Esophagus squamous epithelium (tissue), 5 donors: ENCODE measurements around the gene SNX19. TPM values are rescaled to one million over a fixed set of nuclear protein-coding genes. Genes with fewer than 3 reads are reported as not detected.
A peak's percentile ranks its signal among the peaks of the same experiment; 100 is the strongest.

Experiments
- DNase-seq: peaks from one replicate; lab custom pipeline; 2025; lab: John Stamatoyannopoulos, UW
- H3K27ac ChIP-seq, 4 donors: fragments of 200-600 bp; sonication (generic); one replicate each; pipeline ENCODE4 v1.5.1; 2016 to 2019; ENCODE audit warnings: mild to moderate bottlenecking in 1 of 4
- H3K27me3 ChIP-seq, 4 donors: fragments of 200-600 bp; sonication (generic); 1 replicate in 3 of 4; 2 replicates in 1 of 4; pipeline versions ENCODE4 v1.5.1 to v1.6.0; 2017 to 2021; ENCODE audit warnings: antibody characterized with exemption in 1 of 4
- H3K36me3 ChIP-seq, 3 donors: fragments of 200-600 bp; sonication (generic); one replicate each; pipeline ENCODE4 v1.5.1; 2016 to 2019
- H3K4me1 ChIP-seq, 3 donors: fragments of 200-600 bp; sonication (generic); one replicate each; pipeline ENCODE4 v1.5.1; 2017 to 2019
- H3K4me3 ChIP-seq, 4 donors: fragments of 200-600 bp; sonication (generic); 1 replicate in 3 of 4; 2 replicates in 1 of 4; pipeline ENCODE4 v1.5.1; 2016 to 2019; ENCODE audit warnings: mild to moderate bottlenecking in 2 of 4, moderate library complexity in 1 of 4
- H3K9me3 ChIP-seq, 3 donors: fragments of 200-600 bp; sonication (generic); one replicate each; pipeline ENCODE4 v1.5.1; 2016 to 2019
- CTCF ChIP-seq, 6 experiments: fragments of 450-650 bp in 4 of 6; fragments of 200-600 bp in 2 of 6; sonication (generic) in 2 of 6; IDR thresholded peaks; one replicate each; pipeline ENCODE4 v1.5.1; 2016 to 2019; ENCODE audit warnings: antibody characterized with exemption in 6 of 6, mild to moderate bottlenecking in 4 of 6, moderate library complexity in 4 of 6
- POLR2A ChIP-seq, 4 donors: fragments of 450-650 bp; IDR thresholded peaks; one replicate each; pipeline ENCODE4 v1.6.1; 2017; ENCODE audit warnings: antibody characterized with exemption in 4 of 4, mild to moderate bottlenecking in 4 of 4, moderate library complexity in 3 of 4
- WGBS, 2 donors: methylation state at CpG; one replicate each; pipeline ENCODE4 v1.1.5; 2018; 5-methylcytosine and 5-hydroxymethylcytosine counted together
- intact Hi-C: fragments of 100-400 bp; cut with DNase I; formaldehyde crosslinking; loops from one replicate; pipeline ENCODE4 v1.15.0; 2022
- total RNA-seq, 4 donors: library from RNA; depleted of rRNA; stranded (reverse); fragments of >200 nt; gene quantifications; one replicate each; pipeline ENCODE4 v1.1.0, GENCODE V29; 2016
- donor health status: DM: yes; HTN: yes; CAD: no.

SNX19 gene
- total RNA-seq, 4 donors from 2014 or later = 38.0 to 75.0 (median 52.1) TPM

- Histone ChIP-seq H3K36me3 (no peaks in the 10 kb centered on the region), H3K4me1 (peaks cover 0 to 7% (median 0%) of the 10 kb centered on the region in 3 donors), H3K4me3 (no peak overlapping the region), H3K9me3 (no peaks in the 10 kb centered on the region), H3K27me3 (no peaks in the 10 kb centered on the region), H3K27ac (no peak overlapping the region)
- TF ChIP-seq CTCF (IDR thresholded peaks at IDR 0.05) (no peak), POLR2A (IDR thresholded peaks at IDR 0.05) (no peak)
- DNase-seq = no peak
- intact Hi-C loops = no loop called here
Measured at GRCh38 chr11:130837194-130837593, 79.1 kb downstream of the SNX19 start.

GRCh38 chr11:130834886-130835285 lies 81.4 kb downstream of the SNX19 start:
- DNase-seq = no peak
- intact Hi-C loops = no loop called here
- TF ChIP-seq CTCF (IDR thresholded peaks at IDR 0.05) = no peak
- no peak for TF ChIP-seq POLR2A (IDR thresholded peaks at IDR 0.05)
- Histone ChIP-seq H3K27ac (no peak overlapping the region), H3K36me3 (no peaks in the 10 kb centered on the region), H3K9me3 (no peaks in the 10 kb centered on the region), H3K27me3 (no peaks in the 10 kb centered on the region), H3K4me1 (peaks cover 0 to 27% (median 8%) of the 10 kb centered on the region in 3 donors), H3K4me3 (no peak overlapping the region)

GRCh38 chr11:130832566-130833425 lies 83.5 kb downstream of the SNX19 start:
- Histone ChIP-seq H3K9me3 (no peaks in the 10 kb centered on the region), H3K27me3 (no peaks in the 10 kb centered on the region), H3K36me3 (no peaks in the 10 kb centered on the region), H3K4me1 (peaks cover 0 to 40% (median 13%) of the 10 kb centered on the region in 3 donors), H3K4me3 (no peak overlapping the region), H3K27ac (no peak overlapping the region)
- TF ChIP-seq CTCF (IDR thresholded peaks at IDR 0.05) (no peak), POLR2A (IDR thresholded peaks at IDR 0.05) (no peak)
- WGBS, 2 donors = 85 to 90% methylated on average over 9 of the region's 9 CpGs
- intact Hi-C loops = no loop called here
- DNase-seq = no peak

- no peaks in the 10 kb centered on the region for H3K9me3 ChIP-seq
- no peak for TF ChIP-seq CTCF (IDR thresholded peaks at IDR 0.05)
- TF ChIP-seq POLR2A (IDR thresholded peaks at IDR 0.05) = no peak
- intact Hi-C loops = no loop called here
- 69 to 71% methylated on average over 9 of the region's 9 CpGs for WGBS, 2 donors
- H3K27ac ChIP-seq = peak overlapping the region in 1 of 4 donors; percentile 1
- no peak for DNase-seq
- H3K4me1 ChIP-seq = peaks cover 0 to 44% (median 18%) of the 10 kb centered on the region in 3 donors
- no peak overlapping the region for H3K4me3 ChIP-seq
- no peaks in the 10 kb centered on the region for H3K36me3 ChIP-seq
- no peaks in the 10 kb centered on the region for H3K27me3 ChIP-seq
Measured at GRCh38 chr11:130831976-130832375, 84.3 kb downstream of the SNX19 start.

- Histone ChIP-seq H3K27ac (peak overlapping the region in 1 of 4 donors; percentile 61), H3K4me3 (no peak overlapping the region), H3K4me1 (peaks cover 0 to 44% (median 18%) of the 10 kb centered on the region in 3 donors), H3K9me3 (no peaks in the 10 kb centered on the region), H3K27me3 (no peaks in the 10 kb centered on the region), H3K36me3 (no peaks in the 10 kb centered on the region)
- 28 to 53% methylated on average over 4 to 7 of the region's 7 CpGs for WGBS, 2 donors
- no peak for DNase-seq
- intact Hi-C loops = no loop called here
- no peak for TF ChIP-seq POLR2A (IDR thresholded peaks at IDR 0.05)
- TF ChIP-seq CTCF (IDR thresholded peaks at IDR 0.05) = no peak
Measured at GRCh38 chr11:130831506-130831905, 84.8 kb downstream of the SNX19 start.
